T-helper 2 cell treated with Interferon-gamma antibody and Interleukin-4, amounts not matched to agents 100 ng/mL and 5 ng/mL, for 36 hours (primary cell): ENCODE measurements around the gene PNPLA4. TPM values are rescaled to one million over a fixed set of nuclear protein-coding genes. Genes with fewer than 3 reads are reported as not detected.

Source experiments
- intact Hi-C: fragments of 100-400 bp; cut with micrococcal nuclease; formaldehyde crosslinking; loops from one replicate; pipeline ENCODE4 v1.15.1; 2023
- total RNA-seq: library from RNA; stranded (reverse); gene quantifications from 2 replicates; pipeline ENCODE4 v1.2.3, GENCODE V29; 2022

PNPLA4 gene
- total RNA-seq, 1 donor from 2014 or later, result 5.0 TPM

- intact Hi-C loops, result no loop called here
Measured at GRCh38 chrX:7876957-7877356, 50.3 kb downstream of the PNPLA4 start.

GRCh38 chrX:7872042-7872441 lies 55.2 kb downstream of the PNPLA4 start:
- intact Hi-C loops, result no loop called here

- intact Hi-C loops, result no loop called here
Measured at GRCh38 chrX:7852166-7852565, 75.0 kb downstream of the PNPLA4 start.

Other genes starting within 250 kb of the PNPLA4 start
- gene VCX, start 84.2 kb downstream of the PNPLA4 start, total RNA-seq, result not detected in 2 replicates
- gene VCX2, start 243.9 kb upstream of the PNPLA4 start, total RNA-seq, result not detected in 2 replicates